Epidermal melanocyte (primary cell): ENCODE measurements around the gene SPATA22.
A peak's percentile ranks its signal among the peaks of the same experiment; 100 is the strongest.
"Not testable (repeated sequence)": the region's sequence is repeated elsewhere in the genome, so short reads cannot be mapped to it uniquely, and the experiment has no call there.

Source experiments
- DNase-seq: peaks from one replicate; pipeline ENCODE4 v3.0.0; 2011; ENCODE audit warnings: low spot score; ENCODE audit not compliant: insufficient read length

SPATA22 gene, protein sequence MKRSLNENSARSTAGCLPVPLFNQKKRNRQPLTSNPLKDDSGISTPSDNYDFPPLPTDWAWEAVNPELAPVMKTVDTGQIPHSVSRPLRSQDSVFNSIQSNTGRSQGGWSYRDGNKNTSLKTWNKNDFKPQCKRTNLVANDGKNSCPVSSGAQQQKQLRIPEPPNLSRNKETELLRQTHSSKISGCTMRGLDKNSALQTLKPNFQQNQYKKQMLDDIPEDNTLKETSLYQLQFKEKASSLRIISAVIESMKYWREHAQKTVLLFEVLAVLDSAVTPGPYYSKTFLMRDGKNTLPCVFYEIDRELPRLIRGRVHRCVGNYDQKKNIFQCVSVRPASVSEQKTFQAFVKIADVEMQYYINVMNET

GRCh38 chr17:3471599-3471998, at the start of gene SPATA22:
Gene SPATA22 (minus strand): TSS chr17:3471819. CDS start chr17:3469325, 2,494 bp downstream.
- no peak for DNase-seq

DNA sequence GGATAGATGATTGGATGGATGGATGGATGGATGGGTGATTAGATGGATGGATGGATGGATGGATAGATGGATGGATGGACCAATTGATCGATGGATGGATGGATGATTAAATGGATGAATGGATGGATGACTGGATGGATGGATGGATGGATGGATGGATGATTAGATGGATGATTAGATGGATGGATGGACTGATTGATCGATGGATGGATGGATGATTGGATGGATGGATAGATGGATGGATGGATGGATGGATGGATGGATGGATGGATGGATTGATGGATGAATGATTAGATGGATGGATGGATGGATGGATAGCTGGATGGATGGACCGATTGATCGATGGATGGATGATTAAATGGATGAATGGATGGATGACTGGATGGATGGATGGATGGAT, 47.9 kb upstream of the SPATA22 start:
- not testable (repeated sequence) for DNase-seq

DNA sequence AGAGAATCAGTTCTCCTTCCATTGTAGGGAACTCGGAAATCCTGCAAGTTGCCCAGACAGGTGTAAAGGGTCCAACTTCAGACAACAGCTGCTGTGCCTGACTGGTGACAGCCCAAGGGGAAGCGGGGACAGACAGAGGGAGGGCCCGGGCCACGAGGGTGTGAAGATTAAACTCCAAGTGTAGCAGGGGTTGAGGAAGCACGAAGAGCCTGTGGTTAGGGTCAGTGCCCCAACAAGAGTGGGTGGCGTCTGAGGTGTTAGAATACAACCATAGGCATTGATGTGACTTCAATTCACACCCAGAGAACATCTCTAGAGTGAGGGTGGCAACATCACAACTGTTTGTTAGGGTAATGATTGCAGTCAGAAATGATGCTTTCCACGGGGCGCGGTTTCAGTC, 43.3 kb upstream of the SPATA22 start:
- DNase-seq, result no peak

DNA sequence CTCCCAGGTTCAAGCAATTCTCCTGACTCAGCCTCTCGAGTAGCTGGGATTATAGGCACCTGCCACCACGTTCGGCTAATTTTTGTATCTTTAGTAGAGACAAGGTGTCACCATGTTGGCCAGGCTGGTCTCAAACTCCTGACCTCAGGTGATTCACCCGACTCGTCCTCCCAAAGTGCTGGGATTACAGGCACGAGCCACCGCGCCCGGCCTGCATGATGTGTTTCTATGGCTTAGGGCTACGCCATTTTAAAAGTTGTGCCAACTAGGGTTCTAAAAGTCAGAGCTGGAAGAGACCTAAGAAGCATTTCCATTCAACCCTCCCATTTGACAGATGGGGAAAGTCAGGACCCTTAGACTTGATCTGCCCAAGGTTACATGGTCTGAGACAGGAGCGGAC, 42.5 kb upstream of the SPATA22 start:
- not testable (repeated sequence) for DNase-seq

GRCh38 chr17:3513305-3514035, 41.9 kb upstream of the SPATA22 start:
- DNase-seq, result no peak

- DNase-seq, result peak; percentile 85
Measured at GRCh38 chr17:3512505-3513171, 41.0 kb upstream of the SPATA22 start.

- no peak for DNase-seq
Measured at GRCh38 chr17:3511852-3512504, 40.4 kb upstream of the SPATA22 start.

DNA sequence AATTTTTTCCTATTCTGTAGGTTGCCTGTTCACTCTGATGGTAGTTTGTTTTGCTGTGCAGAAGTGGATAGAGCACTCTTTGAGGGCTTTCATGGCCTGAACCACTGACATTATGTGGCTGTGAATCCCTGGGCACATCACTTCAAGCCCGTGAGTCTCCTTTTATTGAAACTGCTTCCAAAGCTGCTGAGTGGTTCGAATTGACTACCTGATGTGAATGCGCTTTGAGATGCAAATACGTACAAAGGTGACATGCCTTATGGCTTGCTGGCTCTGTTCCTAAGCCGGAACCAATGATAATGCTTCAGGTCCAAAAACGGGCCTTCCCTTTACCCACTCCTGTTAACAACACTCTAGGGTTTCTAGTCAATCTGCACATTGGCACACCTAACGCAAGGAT, 38.5 kb upstream of the SPATA22 start:
- DNase-seq, result no peak

DNA sequence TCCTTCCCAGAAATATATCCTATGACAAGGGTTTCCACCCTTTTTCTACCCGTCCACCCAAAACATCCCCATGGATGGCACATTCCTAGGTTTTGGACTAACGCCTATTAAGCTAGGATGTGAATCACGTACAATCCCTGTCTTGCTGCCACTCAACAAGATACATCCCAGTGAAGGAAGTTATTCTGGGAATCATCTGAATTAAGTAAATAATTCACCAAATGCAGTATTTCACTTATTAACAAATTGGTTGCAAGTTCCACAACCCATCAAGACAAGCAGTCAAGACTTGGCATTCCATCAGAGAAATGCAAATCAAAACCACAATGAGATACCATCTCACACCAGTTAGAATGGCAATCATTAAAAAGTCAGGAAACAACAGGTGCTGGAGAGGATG, 36.2 kb upstream of the SPATA22 start:
- DNase-seq, result no peak

- DNase-seq, result no peak
Measured at GRCh38 chr17:3507071-3507470, 35.5 kb upstream of the SPATA22 start.

DNA sequence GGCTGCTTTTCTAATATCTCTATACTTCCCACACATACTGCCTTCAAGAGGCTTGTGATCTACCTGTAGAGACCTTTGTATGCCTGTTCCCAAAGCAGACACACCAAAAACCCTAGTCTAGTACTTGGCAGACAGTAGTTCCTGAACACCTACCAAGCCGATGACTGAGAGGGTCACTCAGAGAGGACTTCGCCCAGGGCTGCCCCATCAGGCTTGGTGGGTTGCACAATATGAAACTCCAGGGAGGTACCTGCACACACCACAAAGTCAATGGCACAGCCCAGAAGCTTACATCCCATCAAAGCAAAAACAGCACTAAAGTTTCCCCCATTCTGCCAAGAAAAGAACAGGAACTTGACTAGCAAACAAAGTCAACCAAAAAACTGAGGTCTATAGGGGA, 34.4 kb upstream of the SPATA22 start:
- no peak for DNase-seq

DNA sequence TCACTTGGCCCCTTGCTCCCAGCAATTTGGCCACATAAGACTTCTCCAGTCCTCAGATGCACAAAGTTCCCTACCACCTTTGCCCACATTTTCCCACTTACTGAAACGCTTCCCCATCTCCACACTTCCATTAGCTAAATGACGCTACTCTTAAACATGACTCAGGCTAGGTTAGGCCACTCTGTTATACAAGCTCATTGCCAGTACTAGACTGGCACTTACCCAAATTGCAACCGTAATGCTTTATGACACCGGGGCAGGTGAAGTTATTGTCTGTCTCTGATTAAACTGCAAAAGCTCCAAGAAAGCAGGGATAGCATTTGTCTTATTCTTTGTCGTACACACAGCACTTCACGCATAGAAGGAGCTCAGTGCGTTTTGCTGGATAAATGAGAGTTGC, 33.4 kb upstream of the SPATA22 start:
- DNase-seq, result no peak

- no peak for DNase-seq
Measured at GRCh38 chr17:3503285-3503684, 31.7 kb upstream of the SPATA22 start.

DNA sequence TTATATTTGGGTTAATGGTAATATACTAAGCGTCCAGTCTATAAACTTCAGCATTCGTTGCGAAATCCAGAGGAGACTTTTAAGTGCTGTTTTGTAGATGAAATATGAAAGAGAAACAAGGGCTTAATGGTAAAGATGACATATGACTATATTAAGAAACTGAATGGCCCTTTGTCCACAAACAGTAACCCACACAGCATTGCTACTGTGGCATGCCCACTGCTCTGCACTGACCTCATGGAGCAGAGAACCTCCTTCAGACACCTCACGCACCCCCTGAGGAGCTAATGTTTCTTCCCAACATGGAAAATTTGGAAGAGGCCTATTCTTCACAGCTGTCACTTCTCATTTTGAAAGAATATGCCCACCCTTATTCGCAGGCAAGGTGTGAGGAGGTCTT, 30.8 kb upstream of the SPATA22 start:
- peak; percentile 66 for DNase-seq

GRCh38 chr17:3501344-3501743, 29.7 kb upstream of the SPATA22 start:
- no peak for DNase-seq

GRCh38 chr17:3497101-3497500, 25.5 kb upstream of the SPATA22 start:
- no peak for DNase-seq

GRCh38 chr17:3485481-3486068, 14.0 kb upstream of the SPATA22 start:
- DNase-seq, result no peak

- no peak for DNase-seq
Measured at GRCh38 chr17:3482852-3483251, 11.2 kb upstream of the SPATA22 start.

DNA sequence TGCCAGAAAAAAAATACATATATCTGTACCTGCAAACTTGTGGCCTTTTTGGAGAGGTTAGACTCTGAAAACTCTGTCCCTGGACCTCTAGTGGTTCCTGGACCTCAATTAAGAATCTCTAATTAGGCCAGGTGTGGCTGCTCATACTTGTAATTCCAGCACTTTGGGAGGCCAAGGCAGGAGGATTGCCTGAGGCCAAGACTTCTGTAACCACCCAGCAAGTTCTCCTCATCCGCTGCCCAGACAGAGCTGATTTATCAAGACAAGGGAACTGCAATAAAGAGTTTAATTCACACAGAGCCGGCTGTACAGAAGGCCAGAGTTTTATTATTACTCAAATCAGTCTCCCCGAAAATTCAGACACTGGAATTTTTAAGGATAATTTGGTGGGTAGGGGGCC, 8.4 kb upstream of the SPATA22 start:
- no peak for DNase-seq

DNA sequence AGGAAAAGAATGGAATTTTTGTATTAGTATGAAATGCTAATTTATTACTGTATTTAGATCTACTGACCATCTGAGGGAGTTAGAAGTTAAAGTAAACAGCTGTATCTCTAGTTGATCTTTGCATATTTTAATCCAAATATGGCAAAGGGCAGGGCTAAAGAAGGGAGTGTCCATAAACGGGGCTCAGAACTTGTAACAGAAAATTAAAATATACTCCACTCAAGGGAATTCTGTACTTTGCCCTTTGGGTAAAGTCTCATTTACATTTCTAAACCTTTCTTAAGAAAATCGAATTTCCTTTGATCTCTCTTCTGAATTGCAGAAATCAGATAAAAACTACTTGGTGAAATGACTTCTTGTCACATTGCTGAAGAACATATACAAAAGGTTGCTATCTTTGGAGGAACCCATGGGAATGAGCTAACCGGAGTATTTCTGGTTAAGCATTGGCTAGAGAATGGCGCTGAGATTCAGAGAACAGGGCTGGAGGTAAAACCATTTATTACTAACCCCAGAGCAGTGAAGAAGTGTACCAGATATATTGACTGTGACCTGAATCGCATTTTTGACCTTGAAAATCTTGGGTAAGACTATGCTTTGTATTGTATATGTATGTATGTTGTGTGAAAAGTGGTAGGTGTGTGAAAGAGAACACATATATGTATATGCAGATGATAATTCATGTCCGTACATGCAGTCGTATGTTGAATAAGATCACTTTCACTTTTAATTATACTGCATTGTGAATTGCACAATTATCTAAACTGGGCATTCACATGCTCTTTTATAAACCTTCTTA, 4.4 kb upstream of the SPATA22 start, which contains the start of gene ASPA:
ASPA (plus strand) TSS at position 186 of the 799 bp plus-strand sequence; CDS start at position 349, 163 bp downstream.
- peak; percentile 69 for DNase-seq
